HG02938 (cell line): ENCODE measurements around the gene PYGM.

Experiments used
- ATAC-seq: cut with Tn5 transposase; IDR thresholded peaks from one replicate; pipeline ENCODE4 v1.9.1; 2021; ENCODE audit warnings: mild to moderate bottlenecking, moderate library complexity; ENCODE audit not compliant: unreplicated experiment

PYGM gene

DNA sequence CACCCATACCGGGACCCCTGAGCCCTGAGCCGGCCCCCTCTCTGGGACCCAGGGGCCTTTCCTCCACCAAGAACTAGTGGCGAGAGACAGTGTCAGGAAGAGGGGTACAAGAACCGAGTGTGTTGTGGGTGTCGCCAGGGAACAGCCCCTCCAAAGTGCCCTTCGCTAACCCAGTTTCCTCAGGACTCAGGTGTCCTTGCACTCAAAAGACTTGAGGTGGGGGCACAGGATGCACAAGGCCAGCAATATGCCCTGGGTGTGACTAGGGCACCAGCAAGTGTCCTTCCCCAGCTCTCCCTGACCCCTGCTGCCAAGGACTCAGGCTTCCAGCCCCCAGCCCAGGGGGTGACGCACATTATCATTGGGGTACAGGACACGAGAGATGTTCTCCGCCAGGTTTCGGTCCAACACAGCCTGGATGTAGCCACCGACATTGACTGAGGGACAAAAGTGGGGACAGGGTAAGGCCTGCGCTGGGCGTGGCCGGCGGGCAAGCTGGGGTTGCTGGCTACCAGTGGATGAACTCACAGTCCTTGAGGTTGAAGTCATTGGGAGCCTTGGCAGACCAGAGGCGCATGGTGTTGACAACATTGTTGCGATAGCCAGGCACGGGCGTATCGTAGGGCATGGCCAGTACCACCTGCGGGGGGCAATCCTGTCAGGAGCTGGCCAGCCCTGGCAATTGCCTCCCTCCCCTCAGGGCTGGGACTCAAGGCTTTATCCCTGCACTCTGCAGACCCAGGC, 4.7 kb downstream of the PYGM start:
- ATAC-seq, result no peak

DNA sequence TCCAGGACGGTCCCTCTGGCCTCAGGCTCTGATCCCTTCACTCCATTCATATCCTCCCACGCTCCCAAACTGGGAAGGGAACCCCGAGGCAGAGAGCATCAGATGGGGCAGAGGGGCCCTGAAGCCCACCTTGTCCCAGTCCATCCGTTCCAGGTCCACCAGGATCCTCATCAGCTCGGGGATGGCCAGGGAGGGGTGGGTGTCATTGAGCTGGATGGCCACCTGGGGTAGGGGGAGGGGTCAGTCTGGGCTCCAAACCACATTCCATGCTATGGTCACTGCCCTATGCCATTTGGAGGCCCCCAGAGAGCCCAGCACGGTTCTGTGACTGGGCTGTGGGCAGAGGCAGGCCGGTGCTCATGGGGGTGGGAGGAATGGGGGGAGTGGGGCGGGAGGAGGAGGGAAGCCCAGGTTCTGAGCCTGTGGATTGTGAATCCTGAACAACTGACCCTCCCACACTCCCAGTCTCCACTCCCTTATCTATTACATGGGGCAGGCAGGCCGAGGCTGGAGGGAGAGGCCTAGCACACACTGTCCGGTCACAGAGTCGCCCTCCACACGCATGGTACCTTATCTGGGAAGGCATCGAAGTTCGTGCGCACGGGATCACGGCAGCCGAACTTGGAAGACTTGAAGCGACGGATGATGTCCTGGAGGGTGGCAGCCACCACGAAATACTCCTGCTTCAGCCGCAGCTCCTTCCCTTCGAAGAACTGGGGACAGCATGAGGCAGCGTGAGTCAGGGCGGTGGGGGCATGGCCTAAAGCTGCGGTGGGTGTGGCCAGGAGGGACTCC, 5.5 kb downstream of the PYGM start:
- ATAC-seq, result no peak

DNA sequence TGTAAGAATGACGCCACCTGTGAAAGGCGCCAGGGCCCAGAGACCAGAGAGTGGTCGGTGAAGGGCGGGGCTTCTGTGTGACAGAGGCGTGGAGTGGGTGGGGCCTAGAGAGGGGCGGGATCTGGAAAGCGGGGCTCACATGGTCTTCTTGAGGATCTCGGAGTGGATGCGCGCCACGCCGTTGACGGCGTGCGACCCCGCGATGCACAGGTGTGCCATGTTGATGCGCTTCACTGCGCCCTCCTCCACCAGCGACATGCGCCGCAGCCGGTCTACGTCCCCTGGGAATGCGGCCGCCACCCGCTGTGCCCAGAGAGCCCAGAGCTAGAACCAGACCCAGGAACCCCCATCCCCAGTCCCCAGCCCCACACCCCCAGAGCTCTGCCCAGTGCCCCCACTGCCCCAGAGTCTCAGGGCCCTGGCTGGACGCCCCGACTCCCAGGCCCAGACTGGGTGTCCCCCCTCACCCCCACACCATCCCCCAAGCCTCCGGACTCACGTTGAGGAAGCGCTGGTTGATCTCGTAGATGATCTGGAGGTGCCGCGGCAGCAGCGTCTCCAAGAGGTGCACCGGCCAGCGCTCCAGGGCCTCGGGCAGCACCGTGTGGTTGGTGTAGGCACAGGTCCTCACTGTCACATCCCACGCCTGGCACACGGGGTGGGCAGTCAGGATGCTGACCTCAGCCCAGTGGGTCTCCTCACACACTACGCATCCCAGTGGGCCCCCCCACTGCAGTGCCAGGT, 6.2 kb downstream of the PYGM start:
- no peak for ATAC-seq

DNA sequence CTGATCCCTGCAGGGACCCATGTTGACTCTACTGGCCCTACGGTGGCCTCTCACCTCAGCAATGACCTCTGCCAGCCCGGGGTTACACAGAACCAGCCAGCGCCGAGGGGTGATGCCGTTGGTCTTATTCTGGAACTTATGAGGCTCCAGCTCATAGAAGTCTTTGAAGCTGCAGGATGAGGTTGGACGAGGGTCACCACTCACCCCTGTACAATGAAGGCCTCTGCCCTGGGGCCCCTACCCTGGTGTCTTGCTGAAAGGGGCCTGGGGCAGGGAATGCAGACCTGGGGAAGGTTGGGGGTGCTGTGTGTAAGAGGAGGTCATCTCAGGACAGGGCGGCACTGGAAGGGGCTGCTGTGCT, 6.8 kb downstream of the PYGM start:
- no peak for ATAC-seq

DNA sequence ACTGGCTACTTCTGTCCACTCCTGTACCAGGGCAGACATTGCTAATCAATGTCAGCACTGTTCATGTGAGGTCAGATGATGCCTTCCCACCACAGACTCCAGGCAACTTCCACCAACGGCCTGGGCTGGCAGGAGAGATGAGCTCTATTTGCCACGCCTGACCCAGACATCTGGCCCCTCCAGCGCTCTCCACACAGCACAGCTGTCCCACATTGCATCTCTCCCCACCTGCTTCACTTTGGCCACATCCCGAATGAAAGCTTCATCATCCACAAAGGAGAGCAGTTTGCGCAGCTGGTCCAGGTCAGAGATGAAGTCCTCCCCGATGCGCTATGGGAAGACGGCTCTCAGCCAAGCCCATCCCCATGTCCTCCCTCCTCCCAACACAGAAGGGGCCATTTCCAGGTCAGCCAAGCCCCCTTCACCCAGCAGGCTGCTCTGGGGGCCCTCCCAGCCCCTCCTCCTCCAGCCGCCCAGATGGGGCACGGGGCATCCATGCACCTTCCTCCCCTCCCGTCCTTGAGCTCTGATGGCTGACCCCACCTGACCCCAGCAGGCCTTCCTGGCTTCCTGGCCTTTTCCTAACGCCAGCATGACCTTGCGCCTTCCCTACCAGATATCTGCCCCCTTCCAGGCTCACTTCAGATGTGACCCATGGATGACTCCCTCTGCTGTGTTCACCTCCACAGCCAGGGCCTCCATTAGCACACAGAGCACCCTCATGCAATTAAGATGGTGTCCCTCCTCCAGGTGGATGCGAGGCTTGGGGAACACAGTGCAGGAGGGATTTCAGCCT, 7.4 kb downstream of the PYGM start:
- ATAC-seq, result no peak

DNA sequence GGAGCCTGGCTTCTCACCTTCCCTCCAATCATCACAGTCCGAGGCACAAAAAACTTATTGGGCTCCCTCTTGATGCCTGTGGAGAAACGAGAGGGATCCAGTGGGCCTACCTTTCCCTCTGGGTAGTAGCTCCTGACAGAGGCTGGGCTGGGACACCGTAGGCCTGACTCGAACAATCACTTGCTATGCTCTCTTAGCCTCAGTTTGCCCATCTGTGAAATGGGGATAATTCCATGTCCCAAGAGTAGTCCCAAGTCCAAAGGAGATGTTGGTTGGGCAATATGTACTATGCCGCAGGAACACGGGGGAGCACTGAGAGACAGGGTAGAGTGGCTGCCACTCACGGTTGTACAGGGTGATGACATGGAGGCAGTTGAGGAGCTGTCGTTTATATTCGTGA, 8.2 kb downstream of the PYGM start:
- no peak for ATAC-seq

DNA sequence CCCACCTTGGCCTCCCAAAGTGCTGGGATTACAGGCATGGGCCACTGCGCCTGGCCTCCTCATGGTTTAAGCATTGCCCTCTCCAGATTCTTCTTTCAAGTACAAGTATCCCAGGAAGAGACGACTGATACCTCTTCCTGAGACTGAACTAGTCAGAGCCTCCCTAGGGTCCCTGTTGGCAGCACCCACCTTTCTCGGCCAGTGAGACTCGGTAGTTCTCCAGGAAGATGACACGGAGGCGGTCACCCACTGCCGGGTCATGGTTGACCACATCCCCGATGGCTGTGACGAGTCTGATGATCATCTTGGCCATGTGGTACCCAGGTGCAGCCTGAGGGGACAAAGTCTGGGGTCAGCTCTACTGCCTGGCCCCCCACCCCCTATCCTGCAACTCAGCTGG, 8.6 kb downstream of the PYGM start:
- no peak for ATAC-seq

DNA sequence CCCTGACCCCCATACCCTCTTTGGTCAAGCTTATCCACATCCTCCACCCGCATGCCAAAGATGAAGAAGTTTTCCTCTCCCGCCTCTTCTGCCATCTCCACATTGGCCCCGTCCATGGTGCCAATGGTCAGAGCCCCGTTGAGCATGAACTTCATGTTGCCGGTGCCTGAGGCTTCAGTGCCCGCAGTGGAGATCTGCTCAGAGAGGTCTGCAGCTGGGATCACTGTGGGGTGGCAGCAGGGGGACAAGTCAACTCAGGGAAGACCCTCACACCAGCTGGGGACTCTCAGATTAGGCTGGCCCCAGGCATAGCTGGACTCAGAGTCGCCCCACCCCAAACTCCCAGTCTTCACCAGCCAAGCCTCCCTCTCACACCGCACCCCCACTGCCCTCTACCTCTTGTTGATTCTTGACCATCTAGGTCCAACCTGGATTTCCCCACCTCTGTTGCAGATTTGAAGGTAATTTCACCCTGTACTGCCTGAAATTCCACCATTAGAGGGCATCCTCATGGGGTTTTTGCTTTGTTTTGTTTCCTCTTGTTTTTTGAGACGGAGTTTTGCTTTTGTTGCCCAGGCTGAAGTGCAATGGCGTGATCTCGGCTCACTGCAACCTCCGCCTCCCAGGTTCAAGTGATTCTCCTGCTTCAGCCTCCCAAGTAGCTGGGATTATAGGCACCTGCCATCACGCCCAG, 9.3 kb downstream of the PYGM start:
- ATAC-seq, result no peak

DNA sequence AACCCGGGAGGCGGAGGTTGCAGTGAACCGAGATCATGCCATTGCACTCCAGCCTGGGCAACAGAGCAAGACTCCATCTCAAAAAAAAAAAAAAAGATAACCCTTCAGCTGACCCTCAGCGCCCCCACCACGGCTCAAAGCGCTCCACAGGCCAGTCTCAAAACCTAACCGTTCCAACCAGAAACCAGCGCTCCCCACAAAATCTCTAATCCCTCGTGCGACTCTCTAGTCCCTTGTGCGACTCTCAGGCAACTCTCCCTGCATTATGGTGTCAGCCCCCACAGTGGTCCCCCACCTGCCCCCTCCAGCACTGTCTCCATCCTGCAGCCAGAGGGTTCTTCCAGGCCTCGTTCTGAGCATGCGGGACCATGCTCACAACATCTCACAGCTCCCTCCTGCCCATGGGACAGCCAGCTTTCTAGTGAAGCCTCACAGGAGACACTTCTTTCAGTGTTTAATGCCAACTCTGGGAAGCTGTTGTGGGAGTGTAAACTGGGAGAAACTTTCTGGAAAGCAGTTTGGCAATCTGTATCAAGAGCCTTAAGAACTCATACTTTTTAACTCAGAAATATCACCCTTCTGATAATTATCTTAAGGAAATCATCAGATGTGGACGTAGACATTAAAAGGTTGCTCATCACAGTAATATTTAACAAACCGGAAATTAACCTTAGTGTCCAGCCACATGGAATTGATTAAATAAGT, 11.7 kb downstream of the PYGM start:
- ATAC-seq, result no peak

DNA sequence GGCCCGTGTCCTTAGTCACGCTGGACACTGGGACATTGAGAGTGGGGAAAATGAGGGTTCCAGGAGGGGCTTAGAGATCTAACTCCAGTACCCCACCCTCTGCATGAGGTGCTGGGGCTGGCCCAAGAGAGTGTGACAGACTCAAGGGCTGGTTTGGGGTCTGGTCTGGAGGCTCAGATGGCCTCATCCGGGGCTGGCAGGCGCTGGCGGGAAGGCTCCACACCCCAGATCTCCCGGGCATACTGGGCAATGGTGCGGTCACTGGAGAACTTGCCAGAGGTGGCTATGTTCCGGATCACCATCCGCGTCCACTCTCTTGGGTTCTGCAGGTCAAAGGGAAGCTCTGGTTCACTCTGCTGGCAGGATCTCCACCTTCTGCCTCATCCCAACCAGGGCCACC, 13.3 kb downstream of the PYGM start:
- no peak for ATAC-seq

DNA sequence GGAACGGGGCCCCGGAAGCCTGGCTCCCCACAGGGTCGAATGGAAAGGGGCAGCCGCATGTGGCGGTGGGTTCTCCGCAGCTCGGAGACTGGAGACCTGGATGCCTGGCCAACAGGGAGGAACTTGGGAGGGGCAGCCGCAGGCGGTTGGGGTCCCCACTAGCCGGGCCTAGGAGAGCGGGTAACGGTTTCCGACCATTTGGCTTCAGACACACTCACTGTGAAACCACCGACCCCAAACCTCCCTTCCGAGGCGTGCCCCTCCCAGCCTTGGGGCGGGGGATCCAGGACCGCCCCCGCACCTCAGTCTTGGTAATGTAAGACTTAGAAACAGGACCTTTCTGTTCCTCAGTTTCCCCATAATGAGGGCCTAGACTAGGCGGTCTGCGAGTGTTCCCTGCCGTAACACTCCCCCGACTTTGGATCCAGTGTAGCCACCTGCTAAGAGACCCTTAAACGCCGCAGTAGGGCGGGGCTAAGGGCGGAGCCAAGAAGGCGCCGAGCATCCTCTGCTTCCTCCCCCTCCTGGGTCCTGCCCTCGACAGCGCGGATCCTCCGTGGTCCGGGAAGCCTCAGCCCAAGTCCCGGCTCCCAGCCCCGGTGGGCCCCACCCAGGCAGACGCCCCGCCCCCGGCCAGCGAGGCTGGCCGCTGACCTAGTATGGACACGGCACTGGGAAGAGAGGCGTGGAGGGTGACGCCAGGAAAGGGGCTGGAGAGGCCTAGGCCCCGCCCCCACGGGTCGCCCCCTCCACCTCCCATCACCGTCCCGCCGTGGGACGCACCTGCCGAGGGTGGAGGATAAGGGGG, 14.0 kb downstream of the PYGM start:
- no peak for ATAC-seq

DNA sequence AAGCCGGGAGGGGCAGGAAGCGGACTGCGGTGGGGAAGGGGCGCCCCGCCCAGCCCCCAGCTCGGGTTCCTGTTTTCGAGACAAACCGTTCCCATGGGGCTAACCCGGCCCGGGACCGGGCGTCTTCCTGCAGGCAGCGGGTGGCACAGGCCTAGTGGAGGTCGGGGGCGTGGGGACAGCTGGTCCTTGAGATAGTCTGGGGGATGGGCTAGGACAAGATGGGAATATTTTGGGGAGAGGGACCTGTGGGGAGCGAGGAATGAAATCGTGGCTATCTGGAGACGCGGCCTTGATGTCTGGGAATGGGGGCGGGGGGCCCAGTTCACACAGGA, 14.6 kb downstream of the PYGM start:
- ATAC-seq, result no peak

DNA sequence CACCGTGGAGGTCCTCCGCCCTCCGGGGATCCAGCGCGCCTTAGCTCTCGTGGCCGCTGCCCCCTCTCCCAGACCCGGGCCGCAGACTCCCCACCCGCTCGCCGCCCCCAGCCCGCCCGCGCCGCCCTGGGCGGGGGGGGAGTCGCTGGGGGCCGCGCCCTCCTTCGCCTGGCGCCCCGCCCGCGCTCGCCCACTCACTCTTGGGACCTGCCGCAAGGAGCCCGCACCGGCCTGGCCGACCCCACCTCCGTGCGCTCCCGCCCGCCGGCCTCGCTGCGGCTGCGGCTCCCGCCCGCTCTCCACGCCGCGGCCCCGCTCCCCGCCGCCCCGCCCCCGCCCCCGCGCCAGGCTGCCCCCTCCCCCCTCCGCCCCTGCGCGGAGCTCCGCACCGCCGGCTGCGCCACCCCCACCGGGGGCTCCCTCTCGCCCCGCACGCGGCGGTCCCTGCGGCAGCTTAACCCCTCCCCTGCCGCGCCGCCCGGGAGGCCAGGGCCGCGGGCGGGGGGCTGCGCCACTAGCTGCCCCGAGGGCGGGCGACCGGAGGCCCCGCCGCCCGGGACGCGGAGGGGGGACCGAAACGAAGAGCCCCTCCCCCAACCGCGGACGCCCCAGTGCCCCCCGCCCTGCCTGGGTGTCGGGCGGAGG, 15.1 kb downstream of the PYGM start:
- ATAC-seq, result no peak

DNA sequence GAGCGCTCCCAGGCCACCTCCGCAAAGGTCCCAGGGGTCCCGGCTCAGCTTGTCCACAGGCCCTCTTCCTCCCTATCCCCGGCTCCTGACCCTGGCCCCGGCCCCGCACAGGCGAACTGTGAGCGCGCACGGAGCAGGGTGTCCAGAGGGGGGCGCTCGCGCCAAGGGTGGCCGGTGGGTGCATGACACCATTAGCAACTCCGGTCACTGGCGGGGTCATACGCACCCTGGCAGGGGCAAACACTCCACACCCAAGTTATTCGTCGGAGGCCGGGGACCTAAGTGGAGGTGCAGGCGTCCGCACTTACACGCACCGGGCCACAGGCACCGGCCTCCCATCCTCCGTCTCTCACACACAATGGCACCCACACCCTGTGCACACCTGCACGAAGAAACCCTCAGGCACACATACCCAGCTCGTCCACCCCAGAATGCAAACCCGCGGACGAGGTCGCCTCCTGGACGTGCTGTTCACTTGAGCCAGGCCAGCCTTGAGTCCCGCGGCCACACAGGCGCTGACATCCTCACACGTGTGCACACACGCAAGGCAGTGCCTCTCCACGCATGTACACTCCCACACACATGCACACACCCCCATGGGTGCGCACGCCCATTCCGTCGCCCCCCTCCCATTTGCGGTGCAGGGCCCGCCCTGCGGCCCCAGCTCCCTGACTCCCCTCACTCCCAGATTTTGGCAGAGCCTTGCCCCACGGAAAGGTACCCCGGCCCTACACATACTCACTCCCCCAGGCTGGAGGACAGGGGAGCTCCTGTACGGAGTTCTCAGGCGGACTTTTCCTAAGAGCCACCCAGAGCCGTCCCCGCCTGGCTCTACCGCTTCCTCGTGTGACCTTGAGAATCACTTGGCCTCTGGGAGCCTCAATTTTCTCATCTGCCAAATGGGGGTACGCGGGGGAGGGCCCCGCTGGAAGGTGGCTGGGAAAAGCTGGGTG, 15.9 kb downstream of the PYGM start, which contains the start of gene RASGRP2:
TSS of gene RASGRP2 (minus strand) at position 552 of the 953 bp plus-strand sequence. CDS start 1,276 bp downstream, outside the sequence.
- ATAC-seq, result no peak

DNA sequence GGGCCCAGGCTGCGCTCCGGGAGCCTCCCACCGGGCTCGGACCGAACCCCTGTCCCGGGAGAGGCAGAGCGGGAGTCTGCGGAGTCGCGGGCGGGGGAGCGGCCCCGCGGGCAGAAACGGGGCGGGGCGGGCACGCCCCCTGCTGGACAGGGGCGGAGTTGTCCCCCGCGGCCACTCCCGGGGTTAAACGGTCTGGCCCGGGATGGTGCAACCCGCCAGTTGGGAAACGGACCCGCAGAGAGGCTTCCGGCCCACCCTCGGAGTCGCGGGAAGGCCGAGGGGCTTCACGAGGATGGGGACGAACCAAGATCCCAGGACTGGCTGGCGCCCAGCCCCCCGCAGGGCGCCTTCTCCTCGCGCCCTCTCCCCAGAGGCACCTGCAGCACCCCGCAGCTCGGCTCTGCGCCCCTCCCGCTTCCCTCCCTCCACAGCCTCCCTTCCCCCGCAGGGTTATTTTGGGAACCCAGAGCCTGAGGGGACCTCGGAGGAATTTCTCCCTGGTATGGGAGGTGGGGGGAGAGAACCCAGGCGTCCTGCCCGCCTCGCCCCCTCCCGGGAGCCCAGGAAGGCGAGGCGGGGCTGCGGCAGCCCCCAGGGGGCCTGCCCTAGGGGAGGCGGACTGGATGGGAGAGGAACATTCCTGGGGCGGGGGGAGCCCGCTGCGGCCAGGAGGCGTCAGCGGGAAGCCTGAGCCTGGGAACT, 16.7 kb downstream of the PYGM start:
- no peak for ATAC-seq

DNA sequence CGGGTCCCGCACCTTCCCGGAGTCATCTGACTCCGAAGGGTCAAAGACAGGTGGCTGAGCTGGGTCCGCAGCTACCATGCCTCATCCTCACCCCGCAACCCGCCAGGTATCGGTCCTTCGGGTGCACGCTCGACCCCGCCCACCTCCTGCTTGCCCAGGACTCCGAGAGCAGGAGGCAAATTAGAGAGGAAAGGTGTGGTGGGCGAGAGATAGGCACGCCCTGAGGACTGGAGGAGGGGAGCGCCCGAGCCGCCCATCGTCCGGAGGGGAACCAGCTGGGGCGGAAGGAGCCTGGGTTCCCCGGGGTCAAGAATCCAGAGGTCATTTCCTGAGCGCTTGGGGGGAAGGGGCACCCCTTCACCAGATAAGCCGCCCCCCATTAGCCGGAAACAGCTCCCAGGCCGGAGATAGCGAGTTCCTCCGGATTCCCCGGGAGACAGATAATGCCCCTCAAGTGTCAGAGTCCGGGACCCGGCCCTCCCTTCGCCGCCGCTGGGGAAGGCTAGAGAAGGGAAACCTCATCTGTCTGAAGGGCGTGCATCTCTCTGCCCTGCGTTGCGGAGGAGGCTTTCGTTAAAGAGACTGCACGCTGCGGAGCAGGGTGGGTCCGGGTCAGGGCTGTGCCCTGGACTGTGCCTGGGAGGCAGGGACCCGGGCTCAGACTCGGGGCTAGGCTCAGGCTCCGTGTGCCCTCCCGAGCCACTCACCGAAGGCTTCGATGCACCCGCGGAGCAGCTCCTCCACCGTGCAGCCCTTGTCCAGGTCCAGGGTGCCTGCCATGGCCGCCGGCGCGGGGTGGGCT, 17.5 kb downstream of the PYGM start:
- ATAC-seq, result no peak
